HFFc6 (cell line): ENCODE results near the gene TMEM178B. TPM values are rescaled to one million over a fixed set of nuclear protein-coding genes. Genes with fewer than 3 reads are reported as not detected.
"Not testable (repeated sequence)": the region's sequence is repeated elsewhere in the genome, so short reads cannot be mapped to it uniquely, and the experiment has no call there.

Experiments
- DNase-seq: peaks from one replicate; pipeline ENCODE4 v3.0.0-alpha.2; 2018
- H3K27ac Mint-ChIP-seq: 2 replicates; pipeline ENCODE4 v1.8.0; 2020; ENCODE audit warnings: mild to moderate bottlenecking, mixed read lengths
- H3K27me3 Mint-ChIP-seq: 2 replicates; pipeline ENCODE4 v1.8.0; 2021; ENCODE audit warnings: mild to moderate bottlenecking, moderate library complexity, mixed read lengths; ENCODE audit not compliant: insufficient read depth
- H3K36me3 Mint-ChIP-seq: 2 replicates; pipeline ENCODE4 v1.8.0; 2021; ENCODE audit warnings: low read depth, mixed read lengths
- H3K4me1 Mint-ChIP-seq: 2 replicates; pipeline ENCODE4 v1.8.0; 2020; ENCODE audit warnings: low read depth, mixed read lengths
- H3K4me3 Mint-ChIP-seq: 2 replicates; pipeline ENCODE4 v1.8.0; 2020; ENCODE audit warnings: mild to moderate bottlenecking, moderate library complexity, mixed read lengths
- H3K9me3 Mint-ChIP-seq: 2 replicates; pipeline ENCODE4 v1.8.0; 2020; ENCODE audit warnings: mild to moderate bottlenecking, mixed read lengths
- CTCF ChIP-seq: fragments of 200-600 bp; sonication (generic); IDR thresholded peaks from 2 replicates; pipeline ENCODE4 v1.5.0; 2021; ENCODE audit warnings: antibody characterized with exemption, mild to moderate bottlenecking
- total RNA-seq, 6 experiments: library from RNA; stranded (reverse); fragmentation: NEBNext Ultra II Directional; extraction: Animal tissue kit (Norgen Biotek cat#: 25700); gene quantifications; 2 replicates in 1 of 6; 3 replicates in 5 of 6; pipeline ENCODE4 v1.2.3, GENCODE V29; 2021

The TMEM178B gene
- total RNA-seq, 6 experiments from 2014 or later = 2.8 to 8.4 (median 6.6) TPM

GRCh38 chr7:141079219-141079618 is 5.4 kb downstream of the TMEM178B start:
- Mint-ChIP-seq H3K36me3 (no peaks in the 10 kb centered on the region), H3K4me1 (peaks cover 8% of the 10 kb centered on the region; the same call in 1 of the 2 replicates), H3K27me3 (peaks cover 6% of the 10 kb centered on the region; the same call in 1 of the 2 replicates), H3K27ac (no peak overlapping the region), H3K4me3 (no peak overlapping the region), H3K9me3 (no peaks in the 10 kb centered on the region)
- no peak for DNase-seq
- TF ChIP-seq CTCF = no peak

- H3K27ac Mint-ChIP-seq, DNase-seq, H3K27me3 Mint-ChIP-seq, H3K9me3 Mint-ChIP-seq, H3K36me3 Mint-ChIP-seq, H3K4me3 Mint-ChIP-seq, H3K4me1 Mint-ChIP-seq: not testable (repeated sequence)
Observed at GRCh38 chr7:141089490-141089889, 15.6 kb downstream of the TMEM178B start.

GRCh38 chr7:141094336-141095070 is 20.6 kb downstream of the TMEM178B start:
- Mint-ChIP-seq H3K36me3 (no peaks in the 10 kb centered on the region), H3K4me3 (no peak overlapping the region), H3K27me3 (no peaks in the 10 kb centered on the region; the same call in 1 of the 2 replicates)

GRCh38 chr7:141097430-141097829 is 23.6 kb downstream of the TMEM178B start:
- no peak overlapping the region for H3K4me3 Mint-ChIP-seq
- no peaks in the 10 kb centered on the region for H3K4me1 Mint-ChIP-seq
- DNase-seq = no peak
- no peaks in the 10 kb centered on the region; the same call in 1 of the 2 replicates for H3K27me3 Mint-ChIP-seq
- H3K27ac Mint-ChIP-seq = no peak overlapping the region
- no peak for TF ChIP-seq CTCF
- no peaks in the 10 kb centered on the region for H3K9me3 Mint-ChIP-seq
- no peaks in the 10 kb centered on the region for H3K36me3 Mint-ChIP-seq

More at GRCh38 chr7:141094336-141095070, 20.6 kb downstream of the TMEM178B start:
- Mint-ChIP-seq H3K4me1 (no peaks in the 10 kb centered on the region), H3K9me3 (no peaks in the 10 kb centered on the region), H3K27ac (no peak overlapping the region)
- TF ChIP-seq CTCF = no peak
- no peak for DNase-seq

- Mint-ChIP-seq H3K4me1 (no peaks in the 10 kb centered on the region), H3K27me3 (no peaks in the 10 kb centered on the region), H3K4me3 (no peak overlapping the region), H3K36me3 (no peaks in the 10 kb centered on the region), H3K9me3 (no peaks in the 10 kb centered on the region), H3K27ac (no peak overlapping the region)
- TF ChIP-seq CTCF = no peak
- no peak for DNase-seq
Observed at GRCh38 chr7:141102436-141102835, 28.6 kb downstream of the TMEM178B start.

- no peaks in the 10 kb centered on the region for H3K4me1 Mint-ChIP-seq
- no peak overlapping the region for H3K4me3 Mint-ChIP-seq
- H3K9me3 Mint-ChIP-seq = no peaks in the 10 kb centered on the region
- no peak for TF ChIP-seq CTCF
- no peak overlapping the region for H3K27ac Mint-ChIP-seq
- H3K27me3 Mint-ChIP-seq = no peaks in the 10 kb centered on the region
- no peak for DNase-seq
- no peaks in the 10 kb centered on the region for H3K36me3 Mint-ChIP-seq
Observed at GRCh38 chr7:141103847-141104429, 30.1 kb downstream of the TMEM178B start.
